ENCODE results near the gene PTPRG. TPM values are rescaled to one million over a fixed set of nuclear protein-coding genes. Genes with fewer than 3 reads are reported as not detected.
A peak's percentile ranks its signal among the peaks of the same experiment; 100 is the strongest.

The PTPRG gene
- total RNA-seq, 1 donor from 2014 or later = 119 TPM

DNA sequence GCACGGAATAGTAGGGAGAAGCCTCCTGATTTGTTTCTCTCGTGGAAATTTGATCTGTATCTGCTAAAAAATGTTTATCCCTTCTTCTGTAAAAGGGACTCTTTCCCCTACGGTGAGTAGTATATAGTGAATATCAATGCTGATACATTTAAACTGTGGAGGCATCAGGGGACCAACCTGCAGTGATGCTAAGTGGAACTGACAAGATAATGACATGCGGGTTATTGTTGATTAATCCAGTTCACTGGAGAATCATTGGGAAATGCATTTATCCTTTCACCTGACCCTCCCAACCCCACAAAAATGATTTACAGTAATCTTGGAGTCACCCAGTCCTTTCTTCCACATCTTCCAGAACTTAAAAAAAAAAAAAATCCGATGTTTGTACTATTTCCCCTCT, 264.8 kb downstream of the PTPRG start:
- no peak for DNase-seq (ENCODE audit: low read depth)

DNA sequence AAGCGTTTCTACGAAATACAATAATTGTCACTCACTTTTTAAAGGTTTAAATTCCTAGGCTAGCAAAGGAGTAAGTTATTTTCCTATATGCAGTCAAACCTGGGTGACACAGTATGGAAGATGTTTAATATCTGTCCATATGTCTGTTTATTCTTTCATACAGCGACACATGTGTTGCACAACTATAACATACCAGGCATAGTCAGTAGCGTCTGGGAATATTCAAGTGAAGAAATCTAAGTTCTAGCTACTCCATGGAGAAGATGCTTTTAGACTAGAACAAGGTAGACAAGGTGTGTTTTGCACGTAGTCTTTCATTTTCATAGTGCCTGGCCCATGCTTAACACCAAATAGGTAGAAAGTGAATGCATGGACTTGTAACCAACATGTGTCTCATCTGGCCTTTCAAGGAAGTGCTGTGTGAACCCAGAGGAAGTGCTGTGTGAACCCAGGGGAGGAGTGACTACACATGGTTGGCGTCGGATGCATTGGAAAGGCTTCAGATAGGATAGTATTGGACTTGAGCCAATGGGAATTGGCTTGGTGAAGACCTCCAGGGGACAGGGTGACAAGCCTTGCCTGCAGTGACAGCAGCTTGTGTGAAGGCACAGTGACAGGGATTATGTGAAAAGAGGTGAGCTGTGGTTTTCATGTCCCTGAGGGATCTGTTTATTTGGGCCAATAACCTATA, 267.0 kb downstream of the PTPRG start:
- DNase-seq (ENCODE audit: low read depth) = no peak

DNA sequence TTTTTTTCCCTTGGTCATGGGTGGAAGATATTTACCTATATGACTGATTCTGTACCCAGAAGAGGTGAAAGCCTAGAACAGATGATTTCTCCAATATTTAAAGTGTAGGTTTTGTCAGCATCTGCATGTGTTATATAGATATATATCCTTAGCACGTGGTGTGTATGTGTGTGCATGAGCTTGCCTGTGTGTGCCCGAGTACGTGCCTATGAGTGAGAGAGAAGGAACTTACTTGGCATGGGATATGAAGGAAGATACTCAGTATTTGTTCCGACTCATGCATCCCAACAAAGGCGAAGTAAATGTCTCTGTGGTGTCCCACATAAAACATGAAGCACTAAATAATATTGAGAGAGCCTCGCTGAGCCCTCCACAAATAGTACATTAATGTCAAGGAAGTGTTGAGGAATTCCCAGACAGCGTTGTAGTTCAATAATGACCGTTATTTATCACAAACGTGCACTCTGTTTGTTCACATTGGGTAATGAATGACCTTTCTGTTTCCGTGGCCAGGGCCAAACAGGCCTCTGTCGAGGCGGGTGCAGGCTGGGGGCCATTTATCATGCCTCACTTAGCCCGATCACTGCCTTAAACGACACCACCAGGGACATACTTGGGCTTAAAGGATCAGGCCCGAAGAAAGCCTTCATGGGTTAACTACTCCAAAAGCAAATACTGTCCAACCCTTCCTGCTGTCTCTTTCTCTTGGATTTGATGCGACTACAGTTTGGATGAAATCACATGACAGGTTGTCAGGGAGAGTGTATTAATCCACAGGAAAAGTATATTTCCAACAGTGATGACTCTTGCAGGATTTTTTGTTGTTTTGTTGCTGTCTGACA, 267.7 kb downstream of the PTPRG start:
- DNase-seq (ENCODE audit: low read depth) = no peak

DNA sequence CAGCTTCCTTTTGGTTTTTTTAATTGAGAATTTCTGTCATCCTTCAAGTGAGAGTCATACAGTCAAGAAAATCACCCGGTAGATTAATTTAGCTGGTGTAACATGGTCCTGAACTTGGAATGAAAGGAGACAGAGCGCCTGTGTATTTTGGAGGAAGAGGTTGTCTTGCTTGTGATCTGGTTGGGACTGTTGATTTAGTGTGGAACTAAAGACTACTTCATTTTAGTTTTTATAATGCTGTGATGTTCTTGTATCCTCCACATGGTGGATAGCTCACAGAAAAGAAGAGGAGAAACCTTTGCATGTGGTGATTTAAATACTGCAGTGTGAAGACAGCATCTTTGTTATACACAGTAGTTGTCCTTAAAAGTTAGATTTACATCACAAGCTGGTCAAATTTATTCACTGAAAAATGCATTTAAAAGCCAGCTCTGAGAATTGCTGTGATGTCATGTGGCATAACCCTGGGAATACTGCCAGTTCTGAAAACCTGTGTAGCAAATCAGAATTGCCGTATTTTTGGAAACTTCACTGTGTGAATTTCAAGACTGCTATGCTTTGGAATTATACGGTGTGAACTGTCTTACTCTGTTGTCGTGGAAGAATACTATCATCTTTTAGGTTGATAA, 268.5 kb downstream of the PTPRG start:
- no peak for DNase-seq (ENCODE audit: low read depth)

DNA sequence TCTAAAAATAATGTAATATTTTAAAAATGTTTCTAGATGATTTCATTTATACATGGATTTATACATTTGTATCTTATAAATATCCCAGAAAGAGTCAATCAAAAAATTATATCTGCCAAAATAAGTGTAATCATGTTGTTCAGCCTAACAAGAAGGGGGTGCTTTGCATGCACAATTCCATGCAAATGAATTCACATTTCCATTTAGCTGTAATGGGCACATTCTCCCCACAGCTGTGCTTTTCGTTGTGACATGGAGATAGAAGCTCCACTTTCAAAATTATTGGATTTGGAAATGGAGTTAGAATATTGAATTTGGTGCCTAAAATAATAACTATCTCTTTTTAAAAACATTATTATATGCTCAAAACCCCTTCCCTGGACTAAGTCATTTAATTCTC, 270.6 kb downstream of the PTPRG start:
- DNase-seq (ENCODE audit: low read depth) = no peak

DNA sequence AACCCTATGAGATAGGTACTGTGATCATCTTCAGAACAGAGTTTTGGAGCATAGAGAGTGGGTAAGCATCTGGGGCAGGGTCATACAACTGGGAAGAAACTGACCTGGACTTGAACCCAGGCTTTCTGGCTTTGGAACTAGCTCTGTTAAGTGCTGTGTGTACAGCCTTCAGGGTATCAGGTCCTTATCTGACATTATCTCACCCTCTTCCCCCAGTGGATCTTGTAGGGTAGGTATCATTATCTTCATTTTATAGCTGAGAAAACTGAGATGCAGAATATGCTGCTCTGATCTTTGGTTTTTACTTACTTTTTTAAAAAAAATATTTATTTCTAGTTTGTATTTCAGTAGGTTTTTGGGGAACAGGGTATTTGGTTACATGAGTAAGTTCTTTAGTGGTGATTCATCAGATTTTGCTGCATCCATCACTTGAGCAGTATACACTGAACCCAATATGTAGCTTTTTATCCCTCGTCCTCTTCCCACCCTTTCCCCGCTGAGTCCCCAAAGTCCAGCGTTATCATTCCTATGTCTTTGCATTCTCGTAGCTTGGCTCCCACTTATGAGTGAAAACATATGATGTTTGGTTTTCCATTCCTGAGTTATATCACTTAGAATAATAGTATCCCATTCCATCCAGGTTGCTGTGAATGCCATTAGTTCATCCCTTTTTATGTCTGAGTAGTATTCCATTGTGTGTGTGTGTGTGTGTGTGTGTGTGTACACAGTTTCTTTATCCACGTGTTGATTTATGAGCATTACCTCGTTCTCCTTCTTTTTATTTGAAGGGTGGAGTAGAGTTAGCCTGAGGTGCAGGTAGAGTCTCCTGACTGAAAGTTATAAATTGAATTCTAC, 271.2 kb downstream of the PTPRG start:
- no peak for DNase-seq (ENCODE audit: low read depth)

DNA sequence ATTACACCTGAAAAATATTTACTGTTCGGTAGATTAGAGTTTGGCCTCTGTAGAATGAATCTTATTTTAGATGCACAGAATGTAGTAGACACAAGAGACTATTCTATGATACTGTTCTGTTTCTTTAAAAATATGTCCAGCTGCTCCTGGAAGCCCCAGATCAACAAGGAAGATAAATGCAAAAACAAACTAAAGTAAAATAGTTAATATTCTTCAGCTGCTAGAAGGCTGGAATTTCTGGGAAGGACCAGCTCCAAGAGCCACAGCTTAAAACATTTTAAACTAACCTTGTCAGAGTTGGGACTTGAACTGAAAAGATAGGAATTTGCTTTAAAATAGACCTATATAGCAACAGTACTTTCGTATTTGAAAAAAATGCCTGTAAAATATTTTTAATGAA, 277.9 kb downstream of the PTPRG start:
- no peak for DNase-seq (ENCODE audit: low read depth)

DNA sequence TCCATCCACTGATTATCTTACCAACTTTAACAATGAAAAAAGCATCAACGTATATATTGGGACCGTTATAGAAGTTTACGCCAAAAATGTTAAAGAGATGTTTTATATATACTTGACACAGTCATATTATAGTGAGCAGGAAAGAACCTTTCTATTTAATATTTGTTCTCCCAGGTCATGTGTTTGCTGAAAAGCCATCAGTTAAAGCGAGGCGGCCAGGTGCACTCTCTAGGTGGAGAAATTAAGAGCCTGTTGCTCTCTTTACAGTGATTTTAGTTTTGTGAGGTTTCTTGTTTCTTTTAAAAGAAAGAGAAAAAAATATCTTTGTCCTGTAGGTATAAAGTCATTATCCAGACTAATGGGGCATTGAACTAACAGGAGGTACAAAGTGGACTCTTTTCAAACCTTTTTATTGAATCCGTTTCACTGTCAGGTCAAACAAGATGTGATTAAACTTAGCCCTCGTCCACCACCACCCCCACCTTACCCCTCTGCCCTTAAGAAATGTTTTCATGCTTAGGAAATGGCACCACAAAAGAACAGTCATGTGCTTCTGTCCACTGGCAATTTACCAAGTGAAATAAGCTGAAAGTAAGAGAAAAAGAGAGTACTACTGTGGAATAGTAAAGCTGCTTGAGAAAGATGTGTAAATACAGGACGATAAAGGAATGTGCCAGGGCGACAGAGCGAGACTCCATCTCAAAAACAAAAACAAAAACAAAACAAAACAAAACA, 279.9 kb downstream of the PTPRG start:
- DNase-seq (ENCODE audit: low read depth) = peak; percentile 91

DNA sequence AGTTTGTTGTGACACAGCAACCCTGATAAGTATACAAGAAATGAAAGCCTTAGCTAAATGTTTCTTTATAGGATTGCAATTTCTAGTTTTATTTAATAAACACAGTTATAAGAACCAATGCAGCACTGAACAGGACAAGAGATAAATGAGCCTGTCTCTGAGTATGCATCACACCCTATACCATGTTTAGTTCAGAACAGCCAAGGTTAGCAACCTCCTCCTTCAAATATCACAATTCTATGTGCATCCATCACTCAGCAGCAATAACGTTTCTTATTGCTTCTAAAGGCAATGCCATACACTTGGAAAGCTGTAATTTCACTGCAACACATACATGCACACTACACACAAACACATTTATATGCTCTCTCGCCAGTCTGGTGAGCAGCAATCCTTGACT, 280.6 kb downstream of the PTPRG start:
- DNase-seq (ENCODE audit: low read depth) = no peak

DNA sequence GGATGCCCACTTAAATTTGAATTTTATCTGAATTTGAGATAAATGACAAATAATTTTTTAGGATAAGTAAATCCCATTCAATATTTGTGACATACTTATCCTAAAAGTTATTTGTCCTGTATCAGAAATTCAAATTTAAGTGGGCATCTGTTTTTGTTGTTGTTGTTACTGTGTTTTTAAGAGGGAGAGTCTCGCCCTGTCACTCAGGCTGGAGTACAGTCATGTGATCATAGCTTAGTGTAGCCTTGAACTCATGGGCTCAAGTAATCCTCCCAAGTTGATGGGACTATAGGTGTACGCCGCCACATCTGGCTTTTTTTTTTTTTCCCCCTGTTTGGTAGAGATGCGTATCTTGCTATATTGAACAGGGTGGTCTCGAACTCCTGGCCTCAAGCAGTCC, 283.0 kb downstream of the PTPRG start:
- DNase-seq (ENCODE audit: low read depth) = no peak

DNA sequence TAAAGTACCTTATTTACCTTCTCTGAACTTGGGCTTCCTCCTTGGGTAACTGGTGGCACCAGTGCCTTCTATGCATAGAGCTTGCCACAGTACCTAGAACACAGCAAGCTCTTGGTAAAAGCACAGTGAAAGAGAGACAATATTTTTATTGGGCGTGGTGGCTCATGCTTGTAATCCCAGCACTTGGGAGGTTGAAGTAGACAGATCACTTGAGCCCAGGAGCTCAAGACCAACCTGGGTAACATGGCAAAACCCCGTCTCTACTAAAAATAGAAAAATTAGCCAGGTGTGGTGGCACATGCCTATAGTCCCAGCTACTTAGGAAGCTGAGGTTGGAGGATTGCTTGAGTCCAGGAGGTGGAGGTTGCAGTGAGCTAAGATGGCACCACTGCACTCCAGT, 285.1 kb downstream of the PTPRG start:
- DNase-seq (ENCODE audit: low read depth) = no peak

DNA sequence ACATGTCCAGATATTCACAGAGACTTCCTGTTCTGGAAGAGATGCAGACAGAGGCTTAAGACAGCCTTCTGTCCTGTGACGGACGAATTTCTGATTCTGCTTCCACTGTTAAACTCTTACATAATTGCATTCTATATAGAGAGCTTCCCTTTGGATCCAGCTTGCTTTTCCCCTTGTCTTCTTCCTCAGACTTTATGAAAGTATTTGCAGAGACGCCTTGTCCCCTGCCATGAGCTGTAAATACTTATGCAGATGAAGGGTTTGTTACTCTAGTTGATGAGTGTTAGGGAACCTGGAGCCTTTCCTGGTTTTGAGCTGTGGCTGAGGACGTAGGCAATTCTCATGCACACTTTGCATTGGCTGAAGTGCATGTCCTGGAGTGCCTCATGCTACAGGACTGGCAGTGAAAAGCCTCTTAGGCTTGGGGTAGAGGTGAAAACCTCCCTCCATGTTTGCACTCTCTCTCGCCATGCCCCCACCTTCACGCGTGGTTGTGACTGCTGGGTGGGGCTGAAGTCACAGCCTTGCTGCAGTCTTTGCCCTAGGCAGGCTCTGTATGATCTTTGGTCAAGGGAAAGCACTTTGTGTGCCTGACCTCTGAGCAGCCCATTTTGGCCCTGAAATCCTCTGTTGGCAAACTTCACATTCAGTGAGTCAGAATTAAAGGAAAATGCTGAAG, 286.6 kb downstream of the PTPRG start:
- peak; percentile 77 for DNase-seq (ENCODE audit: low read depth)

DNA sequence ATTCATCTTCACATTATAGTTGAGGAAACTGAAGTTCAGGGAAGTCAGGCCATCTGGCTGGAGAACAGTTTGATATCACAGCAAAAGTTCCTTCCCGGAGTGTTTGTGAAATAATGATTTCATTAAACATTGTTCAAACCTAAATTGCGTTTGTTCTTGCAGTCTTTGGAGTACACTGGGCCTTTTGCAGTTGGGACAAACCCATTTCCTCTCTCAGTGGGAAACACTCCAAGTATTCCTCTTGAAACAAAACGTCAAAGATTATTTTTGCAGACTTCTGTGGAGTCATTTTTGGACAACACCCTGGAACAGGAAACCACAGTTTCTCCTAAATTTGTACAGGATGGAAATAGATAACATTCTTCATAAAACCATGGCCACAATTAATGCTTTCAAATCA, 287.5 kb downstream of the PTPRG start:
- DNase-seq (ENCODE audit: low read depth) = peak; percentile 45

DNA sequence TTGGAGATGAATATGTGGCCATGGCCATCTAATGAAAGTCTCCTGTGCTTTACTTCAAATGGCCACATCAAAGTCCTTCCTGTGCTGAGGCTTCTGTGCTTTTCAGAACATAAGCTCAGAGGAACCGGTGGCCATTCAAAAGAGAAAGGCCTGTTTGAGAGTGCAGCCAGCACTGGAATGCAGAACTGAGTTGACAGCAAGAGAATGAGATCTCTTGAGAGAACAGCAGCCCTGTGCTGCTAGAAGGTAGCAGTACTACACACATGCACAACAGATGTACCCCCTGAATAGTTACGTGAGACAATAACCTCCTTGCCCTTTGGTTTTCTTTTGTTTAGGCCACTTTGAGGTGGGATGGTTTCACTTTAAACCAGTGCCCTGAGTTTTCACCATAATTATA, 292.5 kb downstream of the PTPRG start:
- DNase-seq (ENCODE audit: low read depth) = no peak

DNA sequence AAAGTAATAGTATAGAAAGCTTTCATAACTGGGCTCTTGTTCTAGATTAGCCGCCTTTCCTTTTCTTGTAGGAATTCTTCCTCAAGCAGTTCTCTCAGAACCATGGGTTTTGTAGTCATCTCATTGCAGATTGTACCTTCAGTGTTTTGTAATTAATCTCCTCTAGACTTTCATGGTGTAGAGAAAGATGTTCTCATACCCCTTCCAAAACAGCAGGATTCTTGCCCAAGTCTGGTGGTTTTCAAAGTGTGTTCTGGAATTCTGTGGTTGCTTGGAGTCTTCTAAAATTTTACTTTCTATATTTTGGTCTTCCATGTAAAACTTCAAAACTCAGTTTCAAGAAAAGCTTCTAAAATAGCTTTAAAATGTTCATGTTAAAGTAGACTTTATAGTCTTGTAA, 293.8 kb downstream of the PTPRG start:
- no peak for DNase-seq (ENCODE audit: low read depth)

DNA sequence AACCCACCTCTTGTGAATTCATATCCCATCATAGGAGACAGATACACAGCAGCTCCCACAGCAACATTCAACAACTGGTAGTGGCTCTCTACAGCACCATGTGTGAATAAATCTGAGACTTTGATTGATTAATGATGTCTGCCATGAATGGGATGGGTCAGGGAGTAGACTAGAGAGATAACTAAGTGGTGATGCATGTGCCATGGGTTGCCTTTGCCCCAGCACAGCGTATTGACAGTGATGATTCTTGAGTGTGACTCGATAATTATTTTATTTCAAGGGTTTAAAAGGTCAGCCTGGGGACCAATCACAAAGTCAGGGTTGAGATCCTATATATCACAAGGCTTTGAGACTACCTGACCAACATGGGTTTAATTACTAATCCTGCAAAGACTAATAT, 295.9 kb downstream of the PTPRG start:
- no peak for DNase-seq (ENCODE audit: low read depth)

DNA sequence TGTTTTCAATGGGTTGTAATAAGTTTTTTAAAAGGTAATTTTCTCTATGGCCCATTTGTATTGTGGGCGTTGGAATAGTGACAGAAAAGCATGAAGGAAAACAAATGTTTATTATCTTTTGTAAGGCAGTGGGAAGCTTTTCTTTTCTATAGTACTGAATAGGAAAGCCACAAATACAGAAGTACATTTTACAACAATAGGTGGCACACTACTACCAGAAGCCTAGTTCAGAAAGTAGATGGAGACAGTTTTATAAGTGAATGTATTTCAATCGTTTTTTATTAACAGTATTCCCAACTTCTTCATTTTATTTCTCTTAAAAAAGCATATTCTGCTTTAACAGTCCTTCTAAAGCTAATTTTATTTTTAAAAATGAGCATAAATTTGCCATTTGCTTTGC, 296.7 kb downstream of the PTPRG start:
- DNase-seq (ENCODE audit: low read depth) = peak; percentile 56

DNA sequence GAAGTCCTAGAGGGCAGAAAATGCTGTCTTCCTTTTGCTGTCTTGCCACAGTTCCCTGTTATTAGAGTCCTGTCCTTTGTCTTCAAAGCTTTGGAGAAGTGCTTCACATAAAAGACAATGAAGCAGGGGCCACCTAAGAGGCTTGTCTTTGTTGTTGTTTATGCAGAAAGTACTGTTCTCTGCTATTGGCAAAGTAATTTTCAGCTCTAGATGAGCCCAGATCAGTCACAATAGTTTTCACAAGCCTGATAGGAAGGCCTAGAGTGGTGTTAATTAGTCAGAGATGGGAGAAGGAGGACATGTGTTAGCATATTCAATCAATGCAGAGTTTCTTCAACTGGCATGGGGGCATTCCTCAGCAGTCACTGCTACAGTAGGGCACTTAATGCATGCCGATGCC, 300.0 kb downstream of the PTPRG start:
- DNase-seq (ENCODE audit: low read depth) = no peak

DNA sequence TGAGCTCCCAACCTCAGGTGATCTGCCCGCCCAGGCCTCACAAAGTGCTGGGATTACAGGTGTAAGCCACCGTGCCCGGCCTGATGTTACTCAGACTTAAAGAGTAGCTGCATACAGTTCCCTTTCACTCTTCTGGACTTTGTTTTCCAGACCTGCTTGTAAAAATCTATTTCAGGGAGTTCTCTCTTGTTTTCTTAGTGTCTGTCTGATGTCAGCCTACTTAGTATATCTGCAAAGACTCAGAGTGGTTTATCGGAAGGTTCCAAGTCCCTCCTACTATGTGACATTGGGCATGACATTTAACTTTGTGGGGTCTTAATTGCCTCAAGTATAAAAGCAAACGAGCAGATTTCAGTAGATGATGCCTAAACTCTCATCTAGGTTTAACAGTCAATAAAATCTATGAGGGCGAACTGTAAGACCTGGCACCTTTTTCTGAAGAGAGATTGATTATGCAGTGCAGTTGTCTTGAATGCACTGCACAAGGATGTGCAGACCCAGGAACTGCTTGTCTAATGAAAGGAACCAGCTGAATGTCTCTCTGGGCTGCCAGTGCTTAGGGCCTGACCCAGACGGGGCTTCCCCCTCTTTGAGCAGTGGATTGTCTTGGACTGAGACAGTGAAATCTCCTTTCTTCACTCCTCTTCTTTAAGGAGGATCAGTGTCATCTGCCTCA, 301.4 kb downstream of the PTPRG start:
- no peak for DNase-seq (ENCODE audit: low read depth)

DNA sequence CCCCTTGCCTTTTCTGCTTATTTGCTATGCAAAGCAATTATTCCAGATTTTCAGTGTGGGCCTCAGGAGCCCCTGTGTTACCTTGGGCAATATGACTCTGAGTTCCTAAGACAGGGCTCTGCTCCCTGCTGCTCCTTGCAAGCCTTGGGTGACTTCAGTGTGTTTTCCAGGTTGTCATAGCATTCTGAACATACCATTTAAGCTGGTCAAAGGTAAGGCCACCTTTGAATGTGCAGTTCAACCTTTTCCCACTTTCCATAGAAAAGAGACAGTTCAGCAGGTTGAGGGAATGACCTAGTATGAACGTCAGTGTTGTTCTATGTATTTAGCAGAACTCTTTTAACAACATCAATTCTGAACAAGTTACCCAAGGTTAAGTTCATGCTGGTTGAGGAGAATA, 302.2 kb downstream of the PTPRG start:
- no peak for DNase-seq (ENCODE audit: low read depth)
